ENCODE results near the gene LTV1.

Gene LTV1

DNA sequence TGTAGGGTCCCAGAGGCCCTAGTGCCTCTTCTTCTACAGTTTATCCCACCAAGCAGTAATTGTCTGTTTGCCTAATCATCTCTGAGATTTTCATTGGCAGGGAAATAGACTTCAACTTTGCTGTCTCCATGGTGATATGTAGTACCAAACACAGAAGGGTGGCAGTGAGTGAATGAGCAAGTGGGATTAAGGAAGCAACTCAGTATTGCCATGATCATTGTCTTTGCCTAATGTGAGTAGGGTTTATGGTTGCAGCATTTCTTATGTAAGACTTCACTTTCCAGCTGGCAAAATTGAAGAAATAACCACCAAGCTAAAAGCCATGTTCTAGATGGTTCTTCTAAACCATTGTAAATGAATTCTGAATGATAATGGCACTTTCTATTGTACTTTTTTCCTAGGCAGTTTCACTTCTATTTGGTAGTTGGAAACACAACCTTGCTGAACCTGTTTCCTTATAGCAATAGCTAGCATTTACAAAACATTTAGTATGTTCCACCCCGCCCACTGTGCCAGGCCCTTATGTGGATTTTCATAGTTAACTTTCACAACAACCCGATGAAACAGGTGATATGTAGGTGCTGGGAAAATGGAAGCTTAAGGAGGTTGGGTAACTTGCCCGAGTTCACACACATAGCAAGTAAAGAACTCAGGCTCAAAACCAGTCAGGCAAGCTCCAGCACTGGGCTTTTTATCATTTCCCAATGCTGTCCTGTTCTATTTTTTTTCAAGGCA lies 53.2 kb downstream of the LTV1 start:
- Histone ChIP-seq H3K79me2 (no peaks in the 10 kb centered on the region), H3K4me2 (ENCODE audit: low read length) (no peak overlapping the region), H3K27me3 (ENCODE audit: control insufficient read depth, insufficient read depth, low read length) (no peaks in the 10 kb centered on the region), H3K9me3 (ENCODE audit: control insufficient read depth, low read length) (no peaks in the 10 kb centered on the region), H3K4me1 (no peaks in the 10 kb centered on the region), H2AFZ (no peak overlapping the region), H3K27ac (no peak overlapping the region), H3K36me3 (ENCODE audit: control insufficient read depth, insufficient read depth, low read length) (no peaks in the 10 kb centered on the region), H3K9ac (no peak overlapping the region), H3K4me3 (ENCODE audit: low read depth, low read length) (no peak overlapping the region)
- TF ChIP-seq, protein P1, sequence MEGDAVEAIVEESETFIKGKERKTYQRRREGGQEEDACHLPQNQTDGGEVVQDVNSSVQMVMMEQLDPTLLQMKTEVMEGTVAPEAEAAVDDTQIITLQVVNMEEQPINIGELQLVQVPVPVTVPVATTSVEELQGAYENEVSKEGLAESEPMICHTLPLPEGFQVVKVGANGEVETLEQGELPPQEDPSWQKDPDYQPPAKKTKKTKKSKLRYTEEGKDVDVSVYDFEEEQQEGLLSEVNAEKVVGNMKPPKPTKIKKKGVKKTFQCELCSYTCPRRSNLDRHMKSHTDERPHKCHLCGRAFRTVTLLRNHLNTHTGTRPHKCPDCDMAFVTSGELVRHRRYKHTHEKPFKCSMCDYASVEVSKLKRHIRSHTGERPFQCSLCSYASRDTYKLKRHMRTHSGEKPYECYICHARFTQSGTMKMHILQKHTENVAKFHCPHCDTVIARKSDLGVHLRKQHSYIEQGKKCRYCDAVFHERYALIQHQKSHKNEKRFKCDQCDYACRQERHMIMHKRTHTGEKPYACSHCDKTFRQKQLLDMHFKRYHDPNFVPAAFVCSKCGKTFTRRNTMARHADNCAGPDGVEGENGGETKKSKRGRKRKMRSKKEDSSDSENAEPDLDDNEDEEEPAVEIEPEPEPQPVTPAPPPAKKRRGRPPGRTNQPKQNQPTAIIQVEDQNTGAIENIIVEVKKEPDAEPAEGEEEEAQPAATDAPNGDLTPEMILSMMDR (IDR thresholded peaks at IDR 0.05): no peak

DNA sequence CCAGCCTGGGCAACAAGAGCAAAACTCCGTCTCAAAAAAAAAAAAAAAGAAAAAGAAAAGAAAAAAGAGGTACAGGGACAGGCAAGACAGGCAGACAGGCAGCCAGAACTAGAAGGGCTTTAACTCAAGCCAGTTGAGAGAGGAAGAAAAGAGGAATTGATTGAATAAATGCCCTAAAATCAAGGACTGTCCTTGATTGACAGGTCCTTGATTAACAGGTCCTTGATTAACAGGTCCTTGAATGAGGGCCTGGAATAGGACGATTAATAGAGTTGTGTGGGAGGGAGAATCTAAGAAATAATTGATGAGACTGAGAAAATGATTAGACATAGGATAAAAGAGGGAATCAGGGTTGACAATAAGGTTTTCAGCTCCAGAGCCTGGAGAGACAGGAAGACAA lies 57.2 kb downstream of the LTV1 start:
- no peaks in the 10 kb centered on the region for H3K79me2 ChIP-seq
- H3K27me3 ChIP-seq (ENCODE audit: control insufficient read depth, insufficient read depth, low read length): no peaks in the 10 kb centered on the region
- H2AFZ ChIP-seq: no peak overlapping the region
- no peak overlapping the region for H3K9ac ChIP-seq
- no peak overlapping the region for H3K27ac ChIP-seq
- H3K4me1 ChIP-seq: no peaks in the 10 kb centered on the region
- no peak overlapping the region for H3K4me2 ChIP-seq (ENCODE audit: low read length)
- H3K4me3 ChIP-seq (ENCODE audit: low read depth, low read length): no peak overlapping the region
- TF ChIP-seq, protein P1 (IDR thresholded peaks at IDR 0.05): no peak
- no peaks in the 10 kb centered on the region for H3K9me3 ChIP-seq (ENCODE audit: control insufficient read depth, low read length)
- no peaks in the 10 kb centered on the region for H3K36me3 ChIP-seq (ENCODE audit: control insufficient read depth, insufficient read depth, low read length)

DNA sequence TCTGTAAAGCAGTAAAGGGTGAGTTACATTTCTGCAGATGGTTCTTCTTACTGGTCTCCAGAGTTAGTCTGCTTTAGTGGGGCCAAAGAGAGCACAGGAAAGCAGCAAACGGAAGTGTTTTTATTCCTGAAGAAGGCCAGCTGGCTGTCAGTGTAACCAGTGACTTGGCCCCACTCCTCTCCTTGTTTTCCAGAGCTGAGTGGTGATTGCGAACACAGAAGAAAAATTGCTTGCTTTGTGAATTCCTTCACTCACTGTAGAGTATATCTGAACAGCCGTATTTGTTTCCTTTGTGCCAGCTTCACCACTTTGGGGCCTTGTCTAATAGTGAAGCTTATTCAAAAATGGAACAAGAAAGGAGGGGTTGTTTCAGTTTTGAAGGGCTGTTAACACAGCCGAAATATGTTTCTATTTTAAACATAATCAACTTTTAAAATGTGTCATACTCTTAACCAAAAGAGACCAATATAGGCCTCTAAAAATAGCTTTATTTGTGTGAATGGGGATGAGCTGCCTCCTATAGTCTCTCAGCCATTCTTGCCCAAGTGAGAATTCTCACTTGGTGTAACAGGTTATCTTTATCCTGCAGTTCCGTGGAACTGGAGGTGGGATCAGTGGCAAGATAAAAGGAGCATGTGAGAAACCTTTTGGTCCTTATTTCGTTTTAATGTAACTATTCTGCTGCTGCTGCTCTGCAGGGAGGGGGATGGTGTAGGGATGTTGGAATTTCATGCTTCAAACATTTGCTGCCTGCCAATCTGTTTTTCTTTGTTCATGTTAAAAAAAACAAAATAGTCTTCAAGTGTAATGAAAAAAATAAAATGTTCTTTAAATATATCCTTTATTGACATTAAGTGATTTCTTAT lies 59.0 kb downstream of the LTV1 start:
- Histone ChIP-seq H3K27ac (no peak overlapping the region), H2AFZ (no peak overlapping the region), H3K36me3 (ENCODE audit: control insufficient read depth, insufficient read depth, low read length) (no peaks in the 10 kb centered on the region), H3K4me3 (ENCODE audit: low read depth, low read length) (no peak overlapping the region), H3K9me3 (ENCODE audit: control insufficient read depth, low read length) (no peaks in the 10 kb centered on the region), H3K9ac (no peak overlapping the region), H3K4me2 (ENCODE audit: low read length) (no peak overlapping the region), H3K27me3 (ENCODE audit: control insufficient read depth, insufficient read depth, low read length) (no peaks in the 10 kb centered on the region), H3K79me2 (no peaks in the 10 kb centered on the region), H3K4me1 (no peaks in the 10 kb centered on the region)
- TF ChIP-seq, protein P1 (IDR thresholded peaks at IDR 0.05): no peak

DNA sequence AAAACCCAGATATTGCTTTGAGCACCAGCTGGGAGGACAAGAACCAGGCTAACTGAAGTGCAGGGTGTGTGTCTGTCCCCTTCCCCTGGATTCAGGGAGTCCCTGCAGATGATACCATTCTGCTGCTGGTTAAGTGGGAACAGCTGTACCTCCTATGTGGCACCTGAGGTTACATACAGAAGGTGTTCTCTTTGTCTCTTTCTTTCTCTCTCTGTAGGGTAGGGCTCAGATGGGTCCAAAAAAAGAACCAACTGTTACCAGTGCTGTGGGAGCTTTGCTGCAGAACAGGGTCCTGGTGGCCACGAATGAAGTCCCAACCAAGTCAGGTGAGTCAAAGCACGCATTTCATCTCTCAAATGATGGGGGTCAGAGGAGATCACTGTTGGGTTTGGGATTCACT lies 59.7 kb downstream of the LTV1 start:
- no peaks in the 10 kb centered on the region for H3K27me3 ChIP-seq (ENCODE audit: control insufficient read depth, insufficient read depth, low read length)
- no peak overlapping the region for H3K27ac ChIP-seq
- H3K9ac ChIP-seq: no peak overlapping the region

More for the DNA sequence above, 59.7 kb downstream of the LTV1 start:
- H2AFZ ChIP-seq: no peak overlapping the region
- no peaks in the 10 kb centered on the region for H3K36me3 ChIP-seq (ENCODE audit: control insufficient read depth, insufficient read depth, low read length)
- H3K4me2 ChIP-seq (ENCODE audit: low read length): no peak overlapping the region
- no peaks in the 10 kb centered on the region for H3K79me2 ChIP-seq
- no peaks in the 10 kb centered on the region for H3K4me1 ChIP-seq
- H3K4me3 ChIP-seq (ENCODE audit: low read depth, low read length): no peak overlapping the region
- no peaks in the 10 kb centered on the region for H3K9me3 ChIP-seq (ENCODE audit: control insufficient read depth, low read length)
- TF ChIP-seq, protein P1 (IDR thresholded peaks at IDR 0.05): no peak

Measured in parathyroid adenoma (tissue), 2 donors.